ENCODE measurements around the gene CXCR6. TPM values are rescaled to one million over a fixed set of nuclear protein-coding genes. Genes with fewer than 3 reads are reported as not detected.

CXCR6 gene
- total and polyA plus RNA-seq, 2 of the 8 experiments (the other 6 are each of a cell fraction or from before 2014, with no cell fraction given) = not detected

GRCh38 chr3:45988804-45989203, 45.5 kb downstream of the CXCR6 start (continued):
- no peak for TF ChIP-seq CTCF (IDR thresholded peaks at IDR 0.05; ENCODE audit: control extremely low read depth in 1 of 3, insufficient read depth in 1 of 3, low read depth in 1 of 3, low read length in 3 of 3)
- TF ChIP-seq RXRA (IDR thresholded peaks at IDR 0.05; ENCODE audit: insufficient read depth, low read depth, low read length) = no peak
- no peak for TF ChIP-seq NRF1 (IDR thresholded peaks at IDR 0.05; ENCODE audit: low read depth, low read length)
